UCSD-AML1 (cell line): Measurements from ENCODE around the gene CAMKMT.

Source experiments
- DNase-seq: peaks from one replicate; lab custom pipeline; 2025; ENCODE audit not compliant: unreplicated experiment; lab: John Stamatoyannopoulos, UW

The CAMKMT gene

DNA sequence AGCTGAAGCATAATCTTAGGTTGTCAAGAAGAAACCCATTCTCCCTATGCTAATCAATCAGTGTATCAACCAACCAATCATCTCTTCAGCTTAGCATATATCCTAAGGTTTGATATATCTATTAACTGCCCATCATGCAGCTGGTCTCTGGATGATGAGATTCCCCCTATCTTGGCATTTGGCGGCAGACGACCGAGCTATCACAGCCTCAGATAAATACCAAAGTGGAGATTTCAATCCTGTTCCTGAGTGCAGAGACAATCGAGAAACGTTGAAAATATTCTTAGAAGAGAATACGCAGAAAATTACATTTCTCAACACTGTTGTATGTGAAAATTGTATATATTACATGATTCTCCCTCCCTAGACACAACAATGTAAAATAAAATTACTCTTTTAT, 320.7 kb downstream of the CAMKMT start:
- no peak for DNase-seq

DNA sequence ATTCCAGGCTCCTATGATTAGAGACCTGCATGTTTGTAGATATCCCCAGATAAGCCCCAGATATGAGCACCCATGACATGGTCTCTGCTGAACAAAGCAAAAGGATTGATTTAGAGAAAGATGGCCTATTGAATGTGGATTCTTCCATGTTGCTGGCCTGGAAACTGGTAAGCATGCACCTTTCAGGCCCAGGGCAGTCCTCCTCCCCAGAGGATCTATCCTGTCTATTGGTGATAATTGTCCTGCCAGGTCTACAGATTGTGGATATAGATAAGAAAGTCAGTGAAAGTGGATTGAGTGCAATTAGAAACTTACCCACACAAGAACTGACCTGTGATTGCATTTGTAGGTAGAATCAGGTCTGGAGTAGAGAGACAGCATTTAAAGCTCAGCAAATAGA, 322.8 kb downstream of the CAMKMT start:
- no peak for DNase-seq

GRCh38 chr2:44686561-44686960, 324.8 kb downstream of the CAMKMT start:
- DNase-seq, result no peak

DNA sequence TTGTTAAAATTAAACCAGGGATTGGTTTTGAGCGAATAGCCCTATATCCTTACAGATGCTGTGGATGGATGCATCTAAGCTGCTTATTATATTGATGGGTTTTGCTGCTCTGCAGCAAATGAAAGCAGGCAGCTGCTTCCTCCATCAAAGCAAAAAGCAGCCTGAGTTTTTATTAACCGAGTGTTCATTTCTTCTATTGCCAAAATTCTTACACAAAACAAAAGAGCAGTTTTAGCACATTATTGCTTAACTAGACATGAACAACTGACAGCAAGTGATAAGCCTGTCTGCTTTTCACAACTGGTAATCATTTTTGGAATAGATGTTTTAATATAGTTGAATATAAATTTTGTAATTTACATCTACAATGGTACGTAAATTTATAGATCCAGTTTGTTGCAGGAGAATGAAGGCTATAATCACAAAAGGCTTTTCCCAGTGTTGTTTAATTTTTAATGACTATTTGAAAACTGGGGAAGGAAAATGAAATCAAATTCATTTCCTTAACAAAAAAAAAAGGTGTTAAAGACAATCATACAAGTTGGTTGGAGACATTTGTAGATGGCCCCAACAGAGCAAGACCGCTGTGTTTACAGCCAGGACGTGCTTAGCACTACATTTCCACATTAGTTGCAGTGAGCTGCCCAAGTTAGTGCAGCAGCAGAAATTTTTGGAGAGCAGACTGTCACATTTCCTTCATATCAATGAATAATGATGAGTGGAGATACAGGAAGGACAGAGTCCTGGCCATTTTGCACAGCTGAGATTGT, 326.1 kb downstream of the CAMKMT start:
- DNase-seq, result no peak

DNA sequence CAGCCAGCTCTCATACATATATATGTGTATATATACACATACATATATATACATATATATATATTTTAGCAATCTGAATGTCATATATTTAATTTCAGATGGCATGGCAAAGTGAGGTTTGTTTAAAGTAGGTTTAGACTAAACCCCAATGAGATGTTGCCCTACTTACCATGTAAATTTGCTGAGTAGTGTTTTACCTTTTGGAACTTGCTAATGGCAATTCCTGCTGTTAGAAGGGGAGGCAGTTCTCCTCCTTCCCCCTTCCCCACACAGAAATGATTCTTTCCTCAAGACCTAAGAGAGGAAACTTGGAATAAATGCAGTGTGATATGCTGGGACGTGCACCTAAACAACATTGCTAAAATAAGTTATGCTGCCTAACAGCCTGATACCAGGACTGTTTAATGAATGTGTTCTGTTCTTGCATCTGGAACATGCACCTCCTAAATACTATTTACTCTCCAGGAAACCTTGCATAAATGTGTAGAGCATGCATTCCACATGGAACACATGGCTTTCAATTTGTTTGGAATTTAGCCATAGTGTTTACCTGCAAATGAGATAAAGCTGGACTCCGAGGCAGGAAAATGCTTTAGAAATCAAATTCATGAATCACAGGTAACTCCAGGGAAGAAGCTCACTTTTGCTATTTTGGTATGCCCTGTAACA, 326.8 kb downstream of the CAMKMT start:
- DNase-seq, result no peak

GRCh38 chr2:44689516-44689915, 327.8 kb downstream of the CAMKMT start:
- DNase-seq, result no peak

DNA sequence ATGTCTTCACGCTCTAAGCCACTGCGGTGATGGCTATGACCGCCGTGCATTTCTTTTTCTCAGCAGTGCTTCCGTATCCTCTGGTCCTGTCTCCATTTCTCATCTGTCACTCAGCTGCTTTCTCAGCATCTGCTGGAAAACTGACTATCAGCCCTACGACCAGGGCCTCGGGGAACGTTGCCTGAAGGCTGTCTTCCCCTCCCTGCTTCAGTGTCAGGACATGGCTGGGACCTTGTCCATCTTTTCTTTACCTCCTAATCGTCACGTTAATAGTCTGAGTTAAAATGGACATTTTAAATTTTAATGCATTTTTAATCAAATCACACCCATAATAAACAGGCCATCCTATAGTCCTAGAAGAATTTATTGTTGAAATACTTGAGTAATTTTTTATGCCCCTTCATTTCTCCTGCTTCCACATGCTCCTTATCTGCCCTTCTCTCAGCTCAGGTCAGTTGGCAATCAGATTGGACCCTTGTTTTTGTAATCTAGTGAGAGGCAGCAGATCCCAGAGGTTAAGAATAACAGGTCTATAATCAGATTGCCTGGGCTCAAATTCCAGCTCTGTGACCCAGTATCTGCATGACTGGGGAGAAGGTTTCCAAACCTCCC, 329.5 kb downstream of the CAMKMT start:
- no peak for DNase-seq

GRCh38 chr2:44692821-44693220, 331.1 kb downstream of the CAMKMT start:
- DNase-seq, result no peak

DNA sequence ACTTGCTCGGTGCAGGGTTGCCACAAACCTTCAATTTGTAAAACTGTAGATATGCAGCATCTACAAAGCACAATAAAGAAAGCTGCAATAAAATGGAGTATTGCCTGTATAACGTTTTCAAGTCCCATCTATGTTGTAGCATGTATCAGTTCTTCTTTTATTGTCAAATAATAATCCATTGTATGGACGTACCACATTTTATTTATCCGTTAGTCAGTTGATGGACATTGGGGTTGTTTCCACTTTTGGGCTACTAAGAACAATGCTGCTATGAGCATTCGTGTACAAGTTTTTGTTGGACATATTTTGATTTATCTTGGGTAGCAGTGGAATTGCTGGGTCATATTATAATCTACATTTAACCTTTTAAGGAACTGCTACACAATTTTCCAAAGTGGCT, 339.1 kb downstream of the CAMKMT start:
- no peak for DNase-seq

DNA sequence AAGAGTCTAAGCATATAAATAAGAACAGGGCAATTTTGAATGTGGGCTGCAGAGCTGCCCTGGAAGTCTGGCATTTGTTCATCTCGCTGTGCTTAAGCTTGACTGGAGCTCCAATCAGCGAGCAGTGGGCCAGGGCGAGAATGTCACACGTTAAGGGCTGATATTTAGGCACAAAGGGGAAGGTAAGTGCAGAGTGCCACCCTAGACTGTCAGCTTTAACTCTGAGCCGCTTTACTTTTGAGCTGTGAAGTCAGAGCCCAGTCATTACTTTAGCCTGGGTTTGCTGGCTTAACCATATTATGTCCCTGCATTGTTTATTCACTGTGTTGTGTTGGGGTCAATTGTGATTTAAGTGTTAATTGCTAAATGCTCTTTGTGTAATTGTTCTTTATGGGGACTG, 343.6 kb downstream of the CAMKMT start:
- no peak for DNase-seq

DNA sequence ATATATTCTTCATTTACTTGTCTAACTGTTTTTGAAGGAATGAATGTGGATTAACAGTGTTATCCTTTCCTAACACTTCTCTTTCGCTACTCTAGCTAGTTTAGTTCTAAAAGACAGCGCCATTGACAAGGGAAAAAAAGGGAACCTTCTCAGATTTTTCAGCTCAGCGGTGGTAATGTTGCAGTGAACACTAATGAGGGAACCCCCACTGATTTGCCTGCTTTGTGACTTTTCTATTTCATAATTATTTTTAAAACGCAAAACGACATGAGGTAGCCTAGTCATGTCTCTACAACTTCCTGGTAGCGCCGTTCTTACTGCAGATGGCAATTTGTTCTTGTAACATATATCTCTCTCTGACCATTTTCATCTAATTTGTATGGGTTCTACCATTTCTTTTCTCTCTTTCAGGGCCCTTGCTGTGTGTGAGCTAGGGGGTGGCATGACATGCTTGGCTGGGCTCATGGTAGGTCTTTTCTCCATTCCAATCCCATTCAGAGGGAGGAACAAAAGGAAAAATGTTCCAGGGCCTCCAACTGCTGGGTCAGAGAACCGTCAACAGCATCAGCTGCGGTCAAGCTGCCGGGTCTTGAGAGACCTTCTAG, 344.2 kb downstream of the CAMKMT start:
- DNase-seq, result no peak

GRCh38 chr2:44706681-44707553, 345.2 kb downstream of the CAMKMT start:
- no peak for DNase-seq

GRCh38 chr2:44707945-44708660, 346.4 kb downstream of the CAMKMT start:
- DNase-seq, result no peak

GRCh38 chr2:44708661-44709000, 346.9 kb downstream of the CAMKMT start:
- DNase-seq, result no peak

DNA sequence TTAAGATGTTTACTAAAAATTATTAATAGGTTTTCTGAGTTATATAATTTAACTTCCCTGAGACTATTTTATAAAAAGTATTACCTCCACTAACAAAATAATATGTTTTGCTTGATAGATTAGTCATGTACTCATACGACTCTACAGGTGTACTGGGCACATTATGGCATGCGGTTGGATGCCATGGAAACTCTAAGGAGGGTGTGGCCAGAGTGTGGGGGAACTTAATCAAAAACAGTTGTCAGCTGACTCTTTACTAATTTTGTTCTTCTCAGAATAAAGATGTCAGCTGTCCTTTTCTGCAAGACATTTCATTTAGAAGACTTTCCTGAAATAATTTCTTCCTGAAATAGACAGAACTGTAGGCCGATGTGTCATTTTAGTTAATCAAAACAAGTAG, 351.4 kb downstream of the CAMKMT start:
- DNase-seq, result no peak

DNA sequence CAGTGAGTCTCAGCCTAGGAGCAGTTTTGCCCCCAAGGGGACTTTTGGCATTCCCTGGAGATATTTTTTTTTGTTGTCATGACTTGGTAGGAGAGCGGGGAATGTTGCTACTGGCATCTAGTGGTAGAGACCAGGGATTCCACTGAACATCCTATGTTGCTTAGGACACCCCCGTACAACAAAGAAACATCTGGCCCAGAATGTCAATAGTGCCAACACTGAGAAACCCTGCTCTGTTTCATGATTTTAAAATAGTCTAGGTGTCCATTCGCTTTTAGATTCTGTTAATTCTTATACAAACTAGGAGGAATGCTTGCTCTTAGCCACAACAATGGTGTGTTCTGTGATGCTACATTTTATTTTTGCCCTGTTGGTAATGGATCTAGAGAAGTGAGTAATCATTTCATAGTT, 353.9 kb downstream of the CAMKMT start:
- DNase-seq, result no peak

DNA sequence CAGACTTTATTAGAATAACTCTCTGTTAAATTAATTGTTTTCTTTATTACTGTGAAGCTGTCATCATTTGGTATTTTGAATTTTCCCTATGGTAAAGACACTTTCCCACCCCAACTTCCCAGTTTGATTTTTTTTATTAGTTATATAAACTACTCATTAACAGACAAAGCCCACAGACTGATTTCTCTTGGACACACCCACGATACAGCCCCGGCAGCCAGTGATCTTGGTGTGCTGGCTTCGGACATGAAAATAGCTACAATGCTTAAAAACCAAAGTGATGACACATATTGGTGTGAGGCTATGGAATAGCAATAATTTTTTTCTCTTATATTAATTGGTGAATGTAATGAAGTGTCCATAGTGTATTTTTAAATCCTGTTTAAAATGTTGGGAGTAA, 354.4 kb downstream of the CAMKMT start:
- DNase-seq, result no peak

DNA sequence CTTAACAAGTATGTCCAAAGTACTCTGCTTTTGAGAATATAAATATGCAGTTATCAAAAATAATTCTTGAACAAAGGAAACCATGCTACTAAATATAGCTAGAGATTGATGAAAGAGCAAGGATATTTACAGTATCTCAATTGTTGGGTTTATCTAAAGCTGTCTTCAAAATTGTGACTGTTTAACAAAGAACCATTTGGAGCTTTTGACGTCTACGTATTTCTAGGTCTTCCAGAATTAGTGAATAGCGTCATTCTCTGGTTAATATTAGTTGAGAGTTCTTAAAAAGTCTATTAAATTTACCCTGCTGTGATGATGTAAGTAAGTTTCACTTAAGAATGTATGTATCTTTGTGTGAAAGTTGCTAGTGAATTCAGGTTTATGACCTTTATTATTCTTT, 356.7 kb downstream of the CAMKMT start:
- DNase-seq, result no peak

DNA sequence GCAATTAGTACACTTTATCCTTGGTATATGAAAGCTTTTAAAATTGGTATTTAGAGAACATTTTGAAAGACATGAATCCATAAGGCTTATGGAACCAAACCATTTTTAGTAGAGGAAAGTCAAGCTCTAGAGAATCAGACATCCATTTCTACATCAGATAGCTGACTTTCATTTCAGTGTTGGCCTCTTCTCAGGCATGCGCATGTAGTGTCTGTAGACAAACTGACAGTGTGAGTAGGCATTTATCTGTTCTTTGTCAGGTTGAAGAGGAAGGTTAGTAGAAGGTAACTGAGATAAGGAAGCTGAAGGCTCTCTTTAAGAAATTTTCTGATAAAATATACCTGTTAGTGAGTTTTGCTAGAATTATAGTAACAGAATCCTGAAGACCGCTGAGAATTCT, 357.8 kb downstream of the CAMKMT start:
- no peak for DNase-seq

- DNase-seq, result no peak
These were observed 360.4 kb downstream of the CAMKMT start for GRCh38 chr2:44722026-44722625.
